HG03432 (cell line): ENCODE measurements around the gene ACSS1.

ENCODE experiments used
- ATAC-seq: cut with Tn5 transposase; IDR thresholded peaks from one replicate; pipeline ENCODE4 v1.9.1; 2021; ENCODE audit warnings: mild to moderate bottlenecking, moderate library complexity; ENCODE audit not compliant: unreplicated experiment

ACSS1 gene

GRCh38 chr20:25048519-25048952, 9.4 kb downstream of the ACSS1 start:
- ATAC-seq: no peak

- ATAC-seq: no peak
These were observed 10.2 kb downstream of the ACSS1 start for GRCh38 chr20:25047766-25048165.

GRCh38 chr20:25046736-25047666, 10.9 kb downstream of the ACSS1 start:
- ATAC-seq: no peak

GRCh38 chr20:25046181-25046641, 11.7 kb downstream of the ACSS1 start:
- ATAC-seq: no peak

GRCh38 chr20:25045343-25045712, 12.6 kb downstream of the ACSS1 start:
- ATAC-seq: no peak

GRCh38 chr20:25044660-25045342, 13.1 kb downstream of the ACSS1 start:
- no peak for ATAC-seq

- no peak for ATAC-seq
These were observed 13.7 kb downstream of the ACSS1 start for GRCh38 chr20:25044261-25044560.

GRCh38 chr20:25043499-25044260, 14.3 kb downstream of the ACSS1 start:
- no peak for ATAC-seq

- ATAC-seq: peak; percentile 91
These were observed 15.1 kb downstream of the ACSS1 start for GRCh38 chr20:25042531-25043498.

GRCh38 chr20:25041813-25042530, 16.0 kb downstream of the ACSS1 start:
- ATAC-seq: no peak

GRCh38 chr20:25040438-25040831, 17.5 kb downstream of the ACSS1 start:
- ATAC-seq: no peak

- ATAC-seq: no peak
These were observed 18.1 kb downstream of the ACSS1 start for GRCh38 chr20:25039697-25040437.

GRCh38 chr20:25038591-25039015, 19.3 kb downstream of the ACSS1 start:
- no peak for ATAC-seq

GRCh38 chr20:25038103-25038410, 19.9 kb downstream of the ACSS1 start:
- ATAC-seq: no peak

- ATAC-seq: peak; percentile 32
These were observed 20.4 kb downstream of the ACSS1 start for GRCh38 chr20:25037288-25038102.

GRCh38 chr20:25036331-25036936, 21.5 kb downstream of the ACSS1 start:
- no peak for ATAC-seq

GRCh38 chr20:25035921-25036320, 22.0 kb downstream of the ACSS1 start:
- no peak for ATAC-seq

GRCh38 chr20:25033924-25034300, 24.0 kb downstream of the ACSS1 start:
- no peak for ATAC-seq
